H9 (cell line): Measurements from ENCODE around the gene CLMN. TPM values are rescaled to one million over a fixed set of nuclear protein-coding genes. Genes with fewer than 3 reads are reported as not detected.

Experiments
- DNase-seq: peaks from one replicate; pipeline ENCODE4 v3.0.0-alpha.2; 2017
- H2AFZ ChIP-seq: one replicate; pipeline ENCODE4 v1.6.1; 2013; ENCODE audit warnings: mild to moderate bottlenecking, low read length, control low read depth, moderate library complexity
- H2AK5ac ChIP-seq: 2 replicates; pipeline ENCODE4 v1.6.1; 2013; ENCODE audit warnings: low read length, control low read depth, mixed read lengths; ENCODE audit not compliant: insufficient read length
- H2BK120ac ChIP-seq: one replicate; pipeline ENCODE4 v1.6.1; 2013; ENCODE audit warnings: low read depth, mild to moderate bottlenecking, low read length, control low read depth, inconsistent platforms; ENCODE audit not compliant: poor library complexity, severe bottlenecking
- H2BK12ac ChIP-seq: 2 replicates; pipeline ENCODE4 v1.6.1; 2013; ENCODE audit warnings: low read length, control low read depth, mixed read lengths, low read depth; ENCODE audit not compliant: insufficient read length
- H2BK15ac ChIP-seq: 2 replicates; pipeline ENCODE4 v1.6.1; 2013; ENCODE audit warnings: low read depth, low read length, control low read depth
- H2BK20ac ChIP-seq: one replicate; pipeline ENCODE4 v1.6.1; 2013; ENCODE audit warnings: low read depth, mild to moderate bottlenecking, low read length, control low read depth, inconsistent platforms; ENCODE audit not compliant: poor library complexity, severe bottlenecking
- H2BK5ac ChIP-seq: 2 replicates; pipeline ENCODE4 v1.6.1; 2013; ENCODE audit warnings: low read length, control low read depth, mixed read lengths; ENCODE audit not compliant: insufficient read length
- H3K14ac ChIP-seq: 2 replicates; pipeline ENCODE4 v1.6.1; 2013; ENCODE audit warnings: low read length, control low read depth; ENCODE audit not compliant: insufficient read depth
- H3K18ac ChIP-seq: 2 replicates; pipeline ENCODE4 v1.6.1; 2013; ENCODE audit warnings: low read depth, mild to moderate bottlenecking, mixed read lengths, low read length, control low read depth; ENCODE audit not compliant: insufficient read length
- H3K23ac ChIP-seq: 2 replicates; pipeline ENCODE4 v1.6.1; 2013; ENCODE audit warnings: low read length, control low read depth, mixed read lengths, low read depth; ENCODE audit not compliant: insufficient read length
- H3K23me2 ChIP-seq: 2 replicates; pipeline ENCODE4 v1.6.1; 2013; ENCODE audit warnings: low read depth, mild to moderate bottlenecking, mixed read lengths, low read length, control low read depth; ENCODE audit not compliant: insufficient read length, poor library complexity, severe bottlenecking
- H3K27ac ChIP-seq: 2 replicates; pipeline ENCODE4 v1.5.1; 2013; ENCODE audit warnings: low read length, control low read depth, mixed read lengths, low read depth; ENCODE audit not compliant: insufficient read length
- H3K27me3 ChIP-seq: 2 replicates; pipeline ENCODE4 v1.6.1; 2013; ENCODE audit warnings: low read length, control low read depth, inconsistent platforms; ENCODE audit not compliant: insufficient read depth
- H3K4ac ChIP-seq: 2 replicates; pipeline ENCODE4 v1.6.1; 2013; ENCODE audit warnings: low read depth, mild to moderate bottlenecking, control low read depth, inconsistent platforms, low read length, moderate library complexity
- H3K4me1 ChIP-seq: 2 replicates; pipeline ENCODE4 v1.6.1; 2013; ENCODE audit warnings: low read length, control low read depth, inconsistent platforms; ENCODE audit not compliant: insufficient read depth
- H3K4me2 ChIP-seq: 2 replicates; pipeline ENCODE4 v1.6.1; 2013; ENCODE audit warnings: low read length, control low read depth, mixed read lengths; ENCODE audit not compliant: insufficient read length, insufficient read depth
- H3K56ac ChIP-seq: 2 replicates; pipeline ENCODE4 v1.6.1; 2013; ENCODE audit warnings: low read depth, mild to moderate bottlenecking, mixed read lengths, low read length, control low read depth; ENCODE audit not compliant: insufficient read length
- H3K79me1 ChIP-seq: 2 replicates; pipeline ENCODE4 v1.6.1; 2013; ENCODE audit warnings: low read depth, mild to moderate bottlenecking, moderate library complexity, low read length, control low read depth, inconsistent platforms; ENCODE audit not compliant: insufficient read depth, poor library complexity, severe bottlenecking
- H3K79me2 ChIP-seq: 2 replicates; pipeline ENCODE4 v1.6.1; 2013; ENCODE audit warnings: low read length, control low read depth, inconsistent platforms; ENCODE audit not compliant: insufficient read depth
- H3K9ac ChIP-seq: 2 replicates; pipeline ENCODE4 v1.6.1; 2013; ENCODE audit warnings: low read length, control low read depth, mixed read lengths; ENCODE audit not compliant: insufficient read length; ENCODE audit errors: extremely low read depth
- H3K9me3 ChIP-seq: one replicate; pipeline ENCODE4 v1.6.1; 2013; ENCODE audit warnings: low read depth, low read length, inconsistent platforms; ENCODE audit not compliant: control insufficient read depth
- H3T11ph ChIP-seq: one replicate; pipeline ENCODE4 v1.6.1; 2013; ENCODE audit warnings: mild to moderate bottlenecking, low read length, control low read depth, inconsistent platforms
- H4K20me1 ChIP-seq: one replicate; pipeline ENCODE4 v1.6.1; 2013; ENCODE audit not compliant: control insufficient read depth, insufficient read length, insufficient read depth
- H4K5ac ChIP-seq: 2 replicates; pipeline ENCODE4 v1.6.1; 2013; ENCODE audit warnings: low read depth, mild to moderate bottlenecking, mixed read lengths, low read length, control low read depth; ENCODE audit not compliant: insufficient read length
- H4K8ac ChIP-seq: replicated peaks from 2 replicates; pipeline ENCODE4 v1.6.1; 2013; ENCODE audit warnings: low read length, control low read depth, mixed read lengths, low read depth; ENCODE audit not compliant: insufficient read length
- H4K91ac ChIP-seq: 2 replicates; pipeline ENCODE4 v1.6.1; 2013; ENCODE audit warnings: low read depth, mild to moderate bottlenecking, moderate library complexity, mixed read lengths, low read length, control low read depth; ENCODE audit not compliant: insufficient read length
- H3K27ac Mint-ChIP-seq, 3 experiments: 2 replicates in 2 of 3; 3 replicates in 1 of 3; pipeline ENCODE4 v1.8.0; 2020 to 2021; ENCODE audit warnings: mixed read lengths in 3 of 3, mild to moderate bottlenecking in 1 of 3, moderate library complexity in 1 of 3
- H3K27me3 Mint-ChIP-seq: 2 replicates; pipeline ENCODE4 v1.8.0; 2021; ENCODE audit warnings: low read depth, mild to moderate bottlenecking, moderate library complexity, mixed read lengths
- H3K36me3 Mint-ChIP-seq, 3 experiments: 2 replicates in 2 of 3; 3 replicates in 1 of 3; pipeline ENCODE4 v1.8.0; 2020 to 2021; ENCODE audit warnings: low read depth in 3 of 3, mixed read lengths in 3 of 3; ENCODE audit not compliant: insufficient read depth in 1 of 3
- H3K4me1 Mint-ChIP-seq, 2 experiments: 2 replicates each; pipeline ENCODE4 v1.8.0; 2020; ENCODE audit warnings: mixed read lengths in 2 of 2
- H3K4me3 Mint-ChIP-seq, 2 experiments: 2 replicates in 1 of 2; 3 replicates in 1 of 2; pipeline ENCODE4 v1.8.0; 2020 to 2021; ENCODE audit warnings: mild to moderate bottlenecking in 2 of 2, mixed read lengths in 2 of 2, moderate library complexity in 1 of 2
- H3K9me3 Mint-ChIP-seq, 2 experiments: 2 replicates in 1 of 2; 3 replicates in 1 of 2; pipeline ENCODE4 v1.8.0; 2020; ENCODE audit warnings: mild to moderate bottlenecking in 2 of 2, mixed read lengths in 2 of 2, moderate library complexity in 1 of 2
- CTCF ChIP-seq: fragments of 200-600 bp; sonication (generic); conservative IDR thresholded peaks from 3 replicates; pipeline ENCODE4 v1.8.0; 2021; ENCODE audit warnings: antibody characterized with exemption, mild to moderate bottlenecking
- WGBS: extraction: QIAGEN DNeasy Blood & Tissue Kit; methylation state at CpG from one replicate; pipeline ENCODE4 v1.1.7; 2013; ENCODE audit warnings: missing lambda C conversion rate, low lambda C conversion rate, mixed read lengths; ENCODE audit not compliant: insufficient read length; ENCODE audit errors: extremely low coverage; 5-methylcytosine and 5-hydroxymethylcytosine counted together
- total RNA-seq: library from RNA; stranded (reverse); gene quantifications from 2 replicates; pipeline ENCODE4 v1.2.1, GENCODE V29; 2021

The CLMN gene
- total RNA-seq, 1 experiment from 2014 or later, result 7.6 TPM

- peaks cover 10 to 40% (median 12%) of the 10 kb centered on the region in 3 experiments; a peak in 6 of 7 replicates for H3K36me3 Mint-ChIP-seq
- H3K4me1 Mint-ChIP-seq, result peaks cover 24 to 29% of the 10 kb centered on the region in 2 experiments
- H3K9me3 Mint-ChIP-seq, result peaks cover 19 to 27% of the 10 kb centered on the region in 2 experiments
- no peak overlapping the region for H3K14ac ChIP-seq
- H3K18ac ChIP-seq, result no peak overlapping the region
- no peaks in the 10 kb centered on the region; the same call in 1 of the 2 replicates for H3K27me3 ChIP-seq
- no peak for TF ChIP-seq CTCF
- no peak overlapping the region for H3K4ac ChIP-seq
- H3K23me2 ChIP-seq, result no peaks in the 10 kb centered on the region
- H2BK5ac ChIP-seq, result no peak overlapping the region
- H2BK20ac ChIP-seq, result no peak overlapping the region
- no peak overlapping the region for H3K4me2 ChIP-seq
- no peak for DNase-seq
- no peaks in the 10 kb centered on the region for H3K79me2 ChIP-seq
- H3K23ac ChIP-seq, result no peak overlapping the region
- no peak overlapping the region for H4K8ac ChIP-seq
- no peak overlapping the region for H2AFZ ChIP-seq
- no peaks in the 10 kb centered on the region for H3K27me3 Mint-ChIP-seq
- H4K91ac ChIP-seq, result no peak overlapping the region
- H2BK15ac ChIP-seq, result no peak overlapping the region
- H3K27ac ChIP-seq, result no peak overlapping the region
- H2AK5ac ChIP-seq, result no peak overlapping the region
- no CpG with 5 or more reads among the region's 3 CpGs for WGBS
- peaks cover 6% of the 10 kb centered on the region for H3K9me3 ChIP-seq
- no peak overlapping the region for H2BK120ac ChIP-seq
- no peaks in the 10 kb centered on the region; the same call in 1 of the 2 replicates for H3K4me1 ChIP-seq
- H2BK12ac ChIP-seq, result no peak overlapping the region
- no peak overlapping the region for H3K27ac Mint-ChIP-seq
- no peak overlapping the region for H3K9ac ChIP-seq
- H3T11ph ChIP-seq, result no peak overlapping the region
- H4K20me1 ChIP-seq, result no peaks in the 10 kb centered on the region
- H3K56ac ChIP-seq, result no peak overlapping the region
- no peak overlapping the region for H3K4me3 Mint-ChIP-seq
- no peaks in the 10 kb centered on the region for H3K79me1 ChIP-seq
- no peak overlapping the region for H4K5ac ChIP-seq
Measured at GRCh38 chr14:95163666-95164065, 156.0 kb downstream of the CLMN start.
